Prostate gland (tissue), 2 donors: ENCODE results near the gene FMO4.

Source experiments
- CTCF ChIP-seq, 4 experiments: fragments of 200-600 bp in 2 of 4; fragments of 450-650 bp in 2 of 4; sonication (generic) in 2 of 4; IDR thresholded peaks; 1 replicate in 3 of 4; 2 replicates in 1 of 4; pipeline ENCODE4 v1.5.1; 2016 to 2019; ENCODE audit warnings: antibody characterized with exemption in 4 of 4, mild to moderate bottlenecking in 2 of 4, moderate library complexity in 2 of 4
- POLR2A ChIP-seq: fragments of 450-650 bp; IDR thresholded peaks from one replicate; pipeline ENCODE4 v1.6.1; 2016; ENCODE audit warnings: antibody characterized with exemption, mild to moderate bottlenecking

- TF ChIP-seq CTCF (IDR thresholded peaks at IDR 0.05) = no peak
- no peak for TF ChIP-seq POLR2A
Observed at GRCh38 chr1:171279234-171279633, 34.7 kb upstream of the FMO4 start.
